DMS79 treated with DMSO at 0.1 percent for 48 hours (cell line): ENCODE measurements around the gene FITM1.
"Not testable (repeated sequence)": the region's sequence is repeated elsewhere in the genome, so short reads cannot be mapped to it uniquely, and the experiment has no call there.

Experiments used
- DNase-seq: peaks from one replicate; lab custom pipeline; 2025; lab: John Stamatoyannopoulos, UW

Gene FITM1

DNA sequence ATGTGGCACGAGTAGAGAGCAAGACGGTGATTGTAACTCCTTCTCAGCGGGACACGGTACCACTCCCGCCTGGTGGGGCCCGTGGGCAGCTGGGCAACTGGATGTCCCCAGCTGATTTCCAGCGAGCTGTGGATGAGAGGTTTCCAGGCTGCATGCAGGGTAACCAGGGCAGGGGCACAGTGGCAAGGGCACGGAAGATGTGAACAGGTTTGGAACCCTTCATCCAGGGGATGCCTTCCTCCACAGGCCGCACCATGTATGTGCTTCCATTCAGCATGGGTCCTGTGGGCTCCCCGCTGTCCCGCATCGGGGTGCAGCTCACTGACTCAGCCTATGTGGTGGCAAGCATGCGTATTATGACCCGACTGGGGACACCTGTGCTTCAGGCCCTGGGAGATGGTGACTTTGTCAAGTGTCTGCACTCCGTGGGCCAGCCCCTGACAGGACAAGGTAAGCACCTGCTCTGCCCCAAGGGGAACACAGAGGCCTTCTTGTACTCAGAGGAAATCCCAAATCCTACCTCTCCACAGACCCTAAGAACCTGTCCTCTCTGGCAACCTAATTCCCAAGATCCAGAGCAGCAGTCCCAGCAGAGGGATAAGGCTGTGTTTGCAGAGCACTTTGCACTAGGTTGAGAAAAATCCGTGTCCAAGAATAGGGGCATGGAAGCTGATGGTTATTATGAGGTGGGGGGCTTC is 32.1 kb upstream of the FITM1 start:
- DNase-seq, result no peak

DNA sequence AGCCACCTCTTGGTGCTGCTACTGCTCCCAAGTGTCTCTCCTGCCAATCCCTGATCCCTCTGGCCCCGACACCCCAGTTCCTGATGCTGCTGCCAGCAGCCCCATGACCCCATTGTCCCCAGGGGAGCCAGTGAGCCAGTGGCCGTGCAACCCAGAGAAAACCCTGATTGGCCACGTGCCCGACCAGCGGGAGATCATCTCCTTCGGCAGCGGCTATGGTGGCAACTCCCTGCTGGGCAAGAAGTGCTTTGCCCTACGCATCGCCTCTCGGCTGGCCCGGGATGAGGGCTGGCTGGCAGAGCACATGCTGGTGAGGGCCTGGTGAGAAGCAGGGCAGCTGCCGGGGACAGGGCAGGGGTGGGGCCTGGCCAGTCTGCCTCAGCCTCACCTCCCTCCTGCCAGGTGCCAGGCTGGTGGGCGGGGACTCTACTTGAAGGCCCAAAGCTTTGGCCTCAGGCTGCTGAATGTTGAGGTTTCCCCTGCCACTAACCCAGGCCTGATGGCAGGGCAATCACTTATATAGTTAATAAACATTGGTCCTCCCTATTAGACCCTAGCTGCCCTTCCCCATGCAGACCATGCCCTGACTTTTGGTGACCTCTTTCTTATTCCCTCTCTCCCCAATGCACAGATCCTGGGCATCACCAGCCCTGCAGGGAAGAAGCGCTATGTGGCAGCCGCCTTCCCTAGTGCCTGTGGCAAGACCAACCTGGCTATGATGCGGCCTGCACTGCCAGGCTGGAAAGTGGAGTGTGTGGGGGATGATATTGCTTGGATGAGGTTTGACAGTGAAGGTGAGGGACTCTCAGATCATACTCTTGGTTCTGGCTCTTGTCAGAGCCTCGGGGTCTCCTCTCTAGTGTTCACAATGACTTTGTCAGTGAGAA is 31.3 kb upstream of the FITM1 start:
- peak; percentile 85 for DNase-seq

DNA sequence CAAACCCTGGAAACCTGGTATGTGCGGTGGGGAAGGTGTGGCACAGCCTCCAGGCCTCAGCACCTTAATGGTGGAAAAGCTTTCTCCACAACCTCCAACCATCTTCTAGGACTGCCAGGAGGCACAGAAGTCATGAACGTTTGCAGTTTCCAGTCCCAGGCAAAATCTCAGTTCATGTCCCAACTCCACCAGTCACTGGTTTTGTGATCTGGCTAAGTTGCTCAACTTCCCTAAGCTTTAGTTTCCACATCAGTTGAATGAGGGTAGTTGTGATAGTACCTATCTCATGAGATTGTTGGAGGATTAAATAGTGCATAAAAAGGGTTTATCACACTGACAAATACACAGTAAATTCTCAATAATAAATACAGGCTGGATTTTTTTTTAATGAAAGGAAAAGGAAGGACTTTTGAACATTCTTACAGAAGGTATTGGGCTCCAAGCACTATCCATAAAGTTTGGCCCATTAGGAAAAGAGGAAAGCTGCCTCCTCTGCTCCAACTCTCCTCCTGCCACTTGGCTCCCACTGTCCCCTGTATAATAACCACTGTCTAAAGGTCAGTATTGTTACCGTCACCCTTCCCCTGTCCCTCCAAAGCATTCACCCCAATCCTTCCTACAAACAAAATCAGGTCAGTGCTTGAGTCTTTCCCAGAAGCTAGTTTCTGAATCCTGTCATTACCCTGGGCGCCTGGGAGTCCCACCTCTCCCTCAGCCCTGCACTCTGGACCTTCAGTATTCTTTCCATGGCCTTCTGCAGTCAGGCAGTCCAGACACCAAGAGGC is 30.1 kb upstream of the FITM1 start:
- DNase-seq, result no peak

DNA sequence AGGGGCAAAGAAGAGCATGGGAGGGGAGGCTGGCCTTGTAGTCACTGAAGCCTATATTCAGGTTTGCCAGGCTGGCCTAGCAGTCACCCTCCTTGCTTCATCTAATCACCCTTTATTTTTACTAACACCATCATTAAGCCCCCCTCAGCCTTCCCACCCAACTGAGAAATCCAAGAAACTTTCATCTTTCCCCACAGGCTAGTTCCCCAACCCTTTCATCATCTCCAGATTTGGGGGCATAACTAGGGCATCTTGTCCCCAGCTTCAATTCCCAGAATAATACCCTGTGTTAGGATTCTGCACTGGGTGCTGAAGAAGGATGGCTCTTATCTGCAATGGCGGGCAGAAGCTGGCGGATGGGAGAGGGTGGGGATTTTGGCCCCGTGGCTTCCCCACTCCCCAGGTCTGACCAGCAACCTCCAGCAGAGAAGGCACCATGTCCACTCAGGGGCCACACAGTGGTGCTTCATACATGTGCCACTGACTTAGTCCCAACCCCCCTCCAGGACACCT is 29.4 kb upstream of the FITM1 start:
- no peak for DNase-seq

DNA sequence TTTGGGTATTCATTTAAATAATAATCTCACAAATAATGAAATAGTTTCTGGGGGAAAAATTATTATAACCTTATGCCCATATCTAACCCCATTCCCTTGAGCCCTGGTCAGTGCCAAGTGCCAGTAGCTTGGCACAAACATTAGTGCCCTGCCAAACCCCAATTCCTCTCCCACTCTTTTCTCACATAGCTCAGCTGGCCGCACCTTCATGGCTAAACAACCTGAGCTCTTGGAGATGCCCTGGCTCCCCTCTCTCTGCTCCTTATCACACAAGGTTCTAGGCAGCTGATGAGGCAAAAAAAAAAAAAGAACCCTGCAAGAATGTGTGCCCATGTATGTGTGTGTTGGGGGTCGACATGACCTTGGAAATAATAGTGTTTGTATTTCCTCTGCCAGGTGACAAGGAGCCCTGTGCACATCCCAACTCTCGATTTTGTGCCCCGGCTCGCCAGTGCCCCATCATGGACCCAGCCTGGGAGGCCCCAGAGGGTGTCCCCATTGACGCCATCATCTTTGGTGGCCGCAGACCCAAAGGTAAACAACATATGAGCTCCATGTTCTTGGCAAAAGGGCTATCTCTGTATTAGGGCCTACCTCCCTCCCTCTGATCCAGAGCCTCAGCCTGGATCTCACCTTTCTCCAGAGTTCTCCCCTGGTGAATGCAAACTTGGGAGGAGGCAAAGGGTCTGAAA is 28.0 kb upstream of the FITM1 start:
- no peak for DNase-seq

DNA sequence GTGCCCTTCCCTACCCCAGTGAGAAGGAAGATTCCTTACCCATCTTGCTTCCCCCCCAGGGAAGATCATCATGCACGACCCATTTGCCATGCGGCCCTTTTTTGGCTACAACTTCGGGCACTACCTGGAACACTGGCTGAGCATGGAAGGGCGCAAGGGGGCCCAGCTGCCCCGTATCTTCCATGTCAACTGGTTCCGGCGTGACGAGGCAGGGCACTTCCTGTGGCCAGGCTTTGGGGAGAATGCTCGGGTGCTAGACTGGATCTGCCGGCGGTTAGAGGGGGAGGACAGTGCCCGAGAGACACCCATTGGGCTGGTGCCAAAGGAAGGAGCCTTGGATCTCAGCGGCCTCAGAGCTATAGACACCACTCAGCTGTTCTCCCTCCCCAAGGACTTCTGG is 27.0 kb upstream of the FITM1 start:
- no peak for DNase-seq

DNA sequence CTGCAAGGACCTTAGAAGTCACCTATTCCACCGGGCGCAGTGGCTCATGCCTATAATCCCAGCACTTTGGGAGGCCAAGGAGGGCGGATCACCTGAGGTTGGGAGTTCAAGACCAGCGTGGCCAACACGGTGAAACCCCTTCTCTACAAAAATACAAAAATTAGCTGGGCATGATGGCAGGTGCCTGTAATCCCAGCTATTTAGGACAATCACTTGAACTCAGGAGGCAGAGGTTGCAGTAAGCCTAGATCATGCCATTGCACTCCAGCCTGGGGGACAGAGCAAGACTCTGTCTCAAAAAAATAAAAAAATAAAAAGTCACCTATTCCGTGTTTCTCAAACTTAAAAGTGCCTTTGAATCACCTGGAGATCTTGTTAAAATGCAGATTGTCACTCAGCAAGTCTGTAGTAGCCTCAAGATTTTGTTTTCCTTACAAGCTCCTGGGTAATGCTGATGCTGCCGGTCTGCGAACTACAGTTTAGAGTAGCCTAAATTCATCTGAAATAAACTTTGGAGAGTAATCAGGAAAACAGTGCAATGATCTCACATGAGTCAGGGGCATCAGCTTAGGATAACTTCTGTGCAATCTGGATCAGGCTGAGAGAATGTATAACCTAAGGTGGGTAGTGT is 24.7 kb upstream of the FITM1 start:
- DNase-seq, result not testable (repeated sequence)

DNA sequence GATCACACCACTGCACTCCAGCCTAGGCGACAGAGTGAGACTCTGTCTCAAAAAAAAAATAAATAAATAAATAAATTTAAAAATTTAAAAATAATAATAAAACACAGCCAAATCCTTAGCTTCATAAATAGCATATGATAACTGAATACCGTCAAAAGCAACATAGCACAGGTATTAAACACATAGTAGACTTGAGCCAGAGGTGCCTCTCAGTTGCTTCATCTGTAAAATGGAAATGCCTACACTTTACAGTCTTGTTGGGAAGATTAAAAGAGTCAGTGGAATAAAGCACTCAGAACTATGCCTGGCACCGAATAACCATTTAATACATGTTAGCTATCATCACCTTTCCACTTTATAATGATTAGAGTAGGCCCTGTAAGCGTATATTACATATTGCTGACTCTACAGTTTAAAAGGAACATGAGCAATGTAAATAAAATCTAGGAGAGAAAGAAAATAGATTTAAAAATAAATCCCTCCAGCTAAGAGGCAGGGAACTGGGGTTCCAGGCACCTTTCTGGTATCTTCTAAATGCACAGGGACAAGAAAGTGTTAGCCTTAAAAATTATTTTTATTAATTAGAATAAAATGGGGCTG is 23.7 kb upstream of the FITM1 start:
- no peak for DNase-seq

DNA sequence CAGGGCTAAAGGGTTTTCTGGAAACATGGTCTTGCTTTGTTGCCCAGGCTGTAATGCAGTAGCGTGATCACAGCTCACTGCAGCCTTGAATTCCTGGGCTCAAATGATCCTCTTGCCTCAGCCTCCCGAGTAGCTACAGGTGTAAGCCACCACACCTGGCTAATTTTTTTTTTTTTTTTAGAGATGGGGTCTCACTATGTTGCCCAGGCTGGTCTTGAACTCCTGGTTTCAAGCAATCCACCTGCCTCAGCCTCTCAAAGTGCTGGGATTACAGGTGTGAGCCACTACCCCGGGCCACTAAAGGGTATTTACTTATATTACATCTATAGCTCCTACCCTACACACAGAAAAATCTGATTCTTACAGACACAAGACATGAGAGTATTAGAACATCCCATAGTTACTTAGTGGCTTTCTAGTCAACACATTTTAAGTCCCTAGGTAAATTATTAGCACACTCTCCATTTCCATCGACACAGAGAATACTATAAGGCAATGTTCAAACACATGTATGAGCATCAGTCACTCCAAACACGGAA is 22.1 kb upstream of the FITM1 start:
- DNase-seq, result no peak

DNA sequence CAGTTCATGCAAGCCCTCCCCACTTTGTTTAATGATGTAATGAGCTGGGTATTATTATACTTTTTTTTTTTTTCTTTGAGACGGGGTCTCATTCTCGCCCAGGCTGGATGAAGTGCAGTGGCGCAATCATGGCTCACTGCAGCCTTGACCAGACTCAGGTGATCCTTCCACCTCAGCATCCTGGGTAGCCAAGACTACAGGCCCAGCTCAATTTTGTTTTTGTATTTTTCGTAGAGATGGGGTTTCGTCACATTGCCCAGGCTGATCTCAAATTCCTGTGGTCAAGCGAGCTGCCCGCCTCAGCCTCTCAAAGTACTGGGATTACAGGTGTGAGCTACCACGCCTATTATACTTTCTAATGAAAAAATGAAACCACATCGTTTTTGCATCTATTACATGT is 20.4 kb upstream of the FITM1 start:
- no peak for DNase-seq

DNA sequence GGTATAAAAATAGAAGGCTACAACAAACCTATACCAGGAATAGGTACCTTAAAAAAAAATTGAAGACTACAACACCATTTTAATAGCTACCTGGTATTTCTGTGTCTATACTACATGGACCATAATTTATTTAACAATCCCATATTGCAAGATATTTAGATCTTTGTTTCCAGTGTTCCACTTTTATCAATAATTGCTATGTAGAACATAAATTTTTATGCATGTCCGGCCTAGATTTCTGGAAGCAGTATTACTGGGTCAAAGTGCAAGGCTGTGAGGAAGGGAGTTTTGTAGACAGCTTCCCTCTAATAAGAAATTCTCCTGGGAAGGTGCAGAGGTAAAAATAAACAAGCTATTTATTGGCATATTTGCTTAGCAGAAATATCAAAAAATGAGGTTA is 19.9 kb upstream of the FITM1 start:
- DNase-seq, result no peak

DNA sequence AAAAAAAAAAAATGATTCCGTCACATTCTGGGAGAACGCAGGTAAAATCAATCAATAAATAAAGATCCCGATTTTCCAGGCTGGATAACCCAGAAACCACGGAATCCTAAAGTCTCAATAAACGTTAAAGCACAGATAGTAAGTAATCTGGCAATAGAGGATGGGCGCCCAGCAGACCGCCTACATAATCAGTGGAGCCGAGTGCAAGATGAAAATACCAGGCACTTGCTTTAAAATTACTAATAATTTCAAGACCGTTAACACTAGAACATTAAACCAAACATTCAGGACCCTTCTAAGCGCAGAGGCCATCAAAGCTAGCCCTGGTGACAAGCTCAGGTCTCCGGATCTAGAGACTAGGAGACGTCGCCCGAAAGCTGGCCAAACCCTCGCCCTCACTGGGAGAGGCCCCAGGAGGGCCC is 17.1 kb upstream of the FITM1 start:
- peak; percentile 48 for DNase-seq

DNA sequence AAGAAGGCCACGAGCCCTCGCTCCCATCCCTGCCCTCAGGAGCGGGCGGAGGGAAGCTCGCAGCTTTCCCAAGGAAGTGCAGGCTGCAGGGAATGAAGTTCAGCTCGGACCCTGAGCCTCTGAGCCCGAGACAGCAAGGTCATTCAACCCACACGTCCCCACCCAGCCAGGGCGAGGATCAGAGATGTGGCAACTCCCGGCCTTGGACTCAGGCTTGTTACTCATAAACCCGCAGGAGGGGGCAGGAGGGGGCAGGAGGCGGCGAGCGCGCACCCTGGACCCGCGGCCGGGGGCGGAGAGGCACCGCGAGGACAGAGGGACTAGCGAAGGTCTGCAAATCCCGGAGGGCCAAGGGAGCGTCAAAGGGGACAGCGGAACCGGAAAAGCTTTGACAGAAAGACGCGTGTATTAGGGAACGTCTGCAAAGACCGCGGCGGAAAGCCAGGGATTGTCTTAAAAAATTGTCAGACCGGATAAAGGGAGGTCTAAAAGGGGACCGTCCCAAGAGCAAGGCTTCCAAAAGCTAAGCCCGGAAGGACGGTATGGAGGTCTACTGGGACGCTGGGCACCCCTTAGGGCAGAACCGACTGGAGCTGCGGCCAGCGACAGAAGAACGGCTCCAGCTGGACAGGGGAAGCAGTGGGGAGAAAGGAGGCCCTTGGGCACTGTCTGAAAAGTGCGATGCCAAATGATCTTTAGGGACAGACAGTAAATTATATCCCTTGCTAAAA is 16.5 kb upstream of the FITM1 start:
- DNase-seq, result peak; percentile 96

DNA sequence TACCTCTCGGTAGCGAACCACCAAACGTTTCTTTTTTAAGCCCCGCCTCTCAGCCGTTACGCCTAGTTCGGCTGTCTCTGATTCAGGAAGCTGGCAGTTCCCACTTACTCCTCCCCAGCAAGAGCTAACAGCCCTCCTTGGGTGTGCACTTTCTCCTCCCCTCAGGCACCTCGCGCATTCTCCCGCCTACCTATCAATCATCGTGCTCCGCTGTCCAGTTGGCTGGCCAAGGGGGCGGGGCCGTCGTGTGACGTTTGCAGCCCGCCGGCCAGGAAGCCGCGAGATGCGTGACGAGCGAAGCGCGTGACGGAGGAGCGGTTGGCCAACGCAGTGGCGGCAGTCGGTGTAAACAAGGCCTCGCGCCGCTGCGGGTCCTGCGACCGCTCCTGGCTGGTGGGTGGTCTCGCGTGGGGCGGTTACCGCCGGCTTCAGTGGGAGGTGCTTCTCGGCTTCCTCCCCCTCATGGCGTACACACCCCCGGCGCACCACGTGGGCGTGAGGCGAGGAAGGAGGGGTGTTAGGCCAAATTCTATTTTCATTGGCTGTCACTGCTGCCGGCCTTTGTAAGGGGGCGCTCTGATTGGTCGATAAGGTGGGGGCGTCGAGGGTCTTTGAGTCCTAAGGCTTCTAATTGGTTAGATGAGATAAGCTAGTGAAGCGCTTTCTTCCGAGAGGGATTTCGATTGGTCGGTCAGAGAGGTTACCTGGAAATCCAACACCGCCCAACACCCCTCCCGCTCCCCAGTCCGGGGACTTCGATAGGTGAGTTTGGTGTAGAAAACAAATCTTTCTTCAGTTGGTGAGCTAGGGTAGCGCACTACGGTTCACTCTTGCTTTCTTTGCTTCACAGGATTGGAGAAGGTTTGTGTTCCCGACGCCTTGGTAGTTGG is 15.7 kb upstream of the FITM1 start, which contains the start of the genes DCAF11 and NRL:
DCAF11 (plus strand) TSS at position 246 of the 890 bp plus-strand sequence. CDS start 818 bp downstream, outside the sequence.
NRL (minus strand) TSS at position 418 of the 890 bp plus-strand sequence. CDS start 32,101 bp downstream, outside the sequence.
- DNase-seq, result peak; percentile 100

DNA sequence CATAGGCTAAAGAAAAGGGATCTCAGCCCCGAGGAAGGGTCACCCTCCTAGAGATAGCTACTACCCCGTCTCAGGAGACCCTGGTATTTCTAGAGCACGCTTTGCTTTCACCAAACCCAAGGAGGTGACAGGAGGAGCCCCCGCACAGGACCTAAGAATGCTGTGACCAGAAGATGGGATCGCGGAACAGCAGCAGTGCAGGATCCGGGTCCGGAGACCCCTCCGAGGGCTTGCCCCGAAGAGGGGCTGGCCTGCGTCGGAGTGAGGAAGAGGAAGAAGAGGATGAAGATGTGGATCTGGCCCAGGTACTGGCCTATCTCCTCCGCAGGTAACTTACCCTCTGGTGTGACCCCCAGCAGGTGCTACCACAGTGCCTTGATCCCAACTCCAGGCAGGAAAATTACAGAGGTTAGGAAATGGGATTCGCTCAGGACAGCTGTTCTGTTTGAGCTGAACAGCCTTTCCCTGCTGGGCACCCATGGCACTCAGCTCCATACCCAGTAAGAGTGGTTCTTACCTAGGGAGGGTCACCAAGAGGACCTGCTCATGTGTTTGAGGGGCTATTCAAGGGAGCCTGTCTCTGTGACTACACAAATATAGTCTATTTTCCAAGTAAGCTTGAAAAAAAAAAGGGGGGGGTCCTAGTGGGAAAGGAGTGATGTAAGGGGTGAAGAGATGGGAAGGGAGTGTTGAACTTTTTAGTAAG is 14.9 kb upstream of the FITM1 start:
- DNase-seq, result no peak

DNA sequence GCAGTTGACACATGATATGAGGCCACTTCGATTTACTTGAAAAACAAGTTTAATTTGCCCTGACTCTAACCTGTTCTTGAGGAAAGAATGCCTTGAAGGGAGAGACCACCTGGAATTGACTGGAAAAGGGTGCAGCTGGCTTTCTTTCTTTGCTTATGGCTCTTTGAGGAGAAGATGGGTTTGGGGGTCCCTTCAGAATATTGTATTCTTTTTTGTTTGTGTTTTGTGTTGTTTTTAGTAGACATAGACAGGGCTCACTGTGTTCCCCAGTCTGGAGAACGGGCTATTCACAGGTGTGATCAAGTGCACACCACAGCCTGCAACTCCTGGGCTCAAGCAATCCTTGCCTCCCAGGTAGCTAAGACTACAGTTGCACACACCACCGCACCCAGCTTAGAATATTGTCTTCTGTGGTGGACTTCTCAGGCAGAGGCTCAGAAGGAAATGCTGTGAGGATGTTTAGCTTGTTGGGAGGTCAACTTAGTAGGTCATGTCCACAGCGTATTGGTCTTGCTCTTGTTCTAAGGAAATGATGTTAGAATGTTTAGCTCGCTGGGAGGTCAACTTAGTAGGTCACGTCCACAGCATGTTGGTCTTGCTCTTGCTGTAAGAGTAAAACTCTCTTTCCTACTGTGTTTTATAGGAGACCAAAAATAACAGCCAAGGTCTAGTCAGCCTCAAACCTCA is 14.2 kb upstream of the FITM1 start:
- DNase-seq, result no peak

DNA sequence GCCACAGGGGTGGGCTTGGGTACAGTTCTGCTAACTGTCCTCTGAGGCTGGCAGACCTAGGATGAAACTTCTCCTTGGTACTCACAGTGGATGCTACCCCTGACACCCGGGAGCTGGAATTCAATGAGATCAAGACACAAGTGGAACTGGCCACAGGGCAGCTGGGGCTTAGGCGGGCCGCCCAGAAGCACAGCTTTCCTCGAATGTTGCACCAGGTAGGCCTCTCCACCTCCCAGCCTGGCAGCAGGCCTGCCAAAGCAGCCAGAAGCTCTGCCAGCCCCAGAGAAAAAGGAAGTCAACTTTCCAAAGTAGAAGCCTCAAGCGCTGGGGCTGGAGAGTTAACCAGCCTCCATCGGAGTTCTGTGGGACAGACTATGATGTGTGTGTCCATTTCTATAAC is 13.3 kb upstream of the FITM1 start:
- DNase-seq, result no peak
